VCaP (cell line): ENCODE measurements around the gene NEDD4L.
A peak's percentile ranks its signal among the peaks of the same experiment; 100 is the strongest.

Source experiments
- H3K27ac ChIP-seq: fragments of 450-650 bp; 2 replicates; pipeline ENCODE4 v1.5.1; 2017
- TF ChIP-seq, protein P1 (sequence below): fragments of 450-650 bp; conservative IDR thresholded peaks from 2 replicates; pipeline ENCODE4 v1.5.1; 2017; ENCODE audit warnings: mild to moderate bottlenecking, moderate library complexity

Gene NEDD4L

DNA sequence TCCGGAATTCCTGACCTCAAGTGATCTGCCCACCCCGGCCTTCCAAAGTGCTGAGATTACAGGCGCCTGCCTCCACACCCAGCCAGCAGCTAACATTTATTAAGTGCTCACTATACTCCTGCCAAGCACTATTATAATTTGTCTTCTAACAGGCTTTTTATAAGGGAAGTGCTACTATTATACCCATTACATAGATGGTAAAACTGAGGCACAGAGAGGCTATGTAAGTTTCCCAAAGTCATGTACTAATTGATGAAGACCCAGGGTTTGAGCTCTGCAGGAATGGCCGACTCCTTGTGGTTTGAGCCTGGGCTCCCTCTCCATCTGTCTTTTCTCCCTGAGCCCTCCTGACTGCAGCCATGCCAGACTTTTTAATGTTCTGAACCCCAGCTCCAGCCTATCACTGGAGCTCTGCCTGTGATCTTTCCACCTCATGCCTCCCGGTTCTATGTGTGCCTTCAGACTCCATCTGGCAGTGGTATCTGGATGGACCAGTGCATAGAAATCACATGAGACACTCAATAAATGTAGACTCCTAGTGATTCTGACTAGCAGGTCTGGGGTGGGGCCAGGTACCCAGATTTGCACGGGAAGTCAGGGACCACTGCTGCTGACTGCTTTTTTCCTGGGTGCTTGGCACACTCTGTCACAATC, 197.1 kb downstream of the NEDD4L start:
- H3K27ac ChIP-seq, result peak overlapping the region; percentile 92; the same call in 1 of the 2 replicates

DNA sequence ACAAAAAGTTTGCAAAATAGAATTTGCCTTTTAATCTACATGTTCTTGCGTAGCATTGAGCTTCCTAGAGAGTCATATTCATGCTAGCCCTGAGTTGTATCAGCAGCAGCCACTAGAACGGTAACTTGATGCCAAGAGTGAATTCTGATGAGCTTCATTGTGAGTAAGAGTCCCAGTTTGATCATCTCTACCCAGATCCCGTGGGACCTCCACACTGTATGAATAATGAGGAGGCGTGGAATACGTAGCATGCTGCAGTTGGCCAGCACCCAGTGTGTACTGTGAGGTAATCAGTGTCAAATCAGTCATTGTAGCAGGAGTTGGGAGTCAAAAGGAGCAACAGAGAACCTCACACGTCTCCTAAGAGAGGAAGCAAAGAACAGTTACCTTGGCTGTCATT, 197.9 kb downstream of the NEDD4L start:
- H3K27ac ChIP-seq, result peak overlapping the region; percentile 92
- TF ChIP-seq, protein P1, sequence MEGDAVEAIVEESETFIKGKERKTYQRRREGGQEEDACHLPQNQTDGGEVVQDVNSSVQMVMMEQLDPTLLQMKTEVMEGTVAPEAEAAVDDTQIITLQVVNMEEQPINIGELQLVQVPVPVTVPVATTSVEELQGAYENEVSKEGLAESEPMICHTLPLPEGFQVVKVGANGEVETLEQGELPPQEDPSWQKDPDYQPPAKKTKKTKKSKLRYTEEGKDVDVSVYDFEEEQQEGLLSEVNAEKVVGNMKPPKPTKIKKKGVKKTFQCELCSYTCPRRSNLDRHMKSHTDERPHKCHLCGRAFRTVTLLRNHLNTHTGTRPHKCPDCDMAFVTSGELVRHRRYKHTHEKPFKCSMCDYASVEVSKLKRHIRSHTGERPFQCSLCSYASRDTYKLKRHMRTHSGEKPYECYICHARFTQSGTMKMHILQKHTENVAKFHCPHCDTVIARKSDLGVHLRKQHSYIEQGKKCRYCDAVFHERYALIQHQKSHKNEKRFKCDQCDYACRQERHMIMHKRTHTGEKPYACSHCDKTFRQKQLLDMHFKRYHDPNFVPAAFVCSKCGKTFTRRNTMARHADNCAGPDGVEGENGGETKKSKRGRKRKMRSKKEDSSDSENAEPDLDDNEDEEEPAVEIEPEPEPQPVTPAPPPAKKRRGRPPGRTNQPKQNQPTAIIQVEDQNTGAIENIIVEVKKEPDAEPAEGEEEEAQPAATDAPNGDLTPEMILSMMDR, result no peak

More for the DNA sequence above, 197.1 kb downstream of the NEDD4L start:
- TF ChIP-seq, protein P1, result no peak

DNA sequence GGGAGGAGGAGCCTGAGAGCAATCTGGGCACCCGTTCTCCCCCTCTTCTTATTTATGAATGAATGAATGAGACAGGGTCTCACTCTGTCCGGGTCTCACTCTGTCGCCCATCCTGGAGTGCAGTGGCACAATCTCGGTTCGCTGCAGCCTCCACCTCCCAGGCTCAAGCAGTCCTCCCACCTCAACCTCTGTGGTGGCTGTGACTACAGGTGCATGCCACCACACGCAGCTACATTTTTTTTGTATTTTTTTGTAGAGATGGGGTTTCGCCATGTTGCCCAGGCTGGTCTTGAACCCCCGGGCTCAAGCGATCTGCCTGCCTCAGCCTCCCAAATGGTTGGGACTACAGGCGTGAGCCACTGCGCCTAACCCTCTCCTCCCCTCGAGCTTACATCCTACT, 198.4 kb downstream of the NEDD4L start:
- TF ChIP-seq, protein P1, result no peak
- peak overlapping the region; percentile 92 for H3K27ac ChIP-seq

DNA sequence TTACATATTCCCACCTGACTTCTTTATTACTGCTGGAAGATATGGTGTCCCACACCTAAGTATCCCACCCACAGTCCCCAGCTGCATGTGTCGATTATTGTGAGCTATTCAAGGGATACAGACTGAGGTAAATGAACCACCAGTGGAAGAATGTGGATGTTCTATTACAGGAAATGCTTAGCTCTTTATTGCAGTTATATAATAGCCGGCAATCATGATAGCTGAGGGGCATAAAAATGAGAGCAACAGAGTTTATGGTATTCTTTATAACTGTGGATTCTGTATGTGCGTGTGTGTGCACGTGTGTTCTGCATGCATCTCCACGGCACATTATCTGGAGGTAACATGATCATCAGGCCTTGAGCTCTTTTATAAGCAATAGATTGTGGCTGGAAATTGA, 198.9 kb downstream of the NEDD4L start:
- TF ChIP-seq, protein P1, result no peak

DNA sequence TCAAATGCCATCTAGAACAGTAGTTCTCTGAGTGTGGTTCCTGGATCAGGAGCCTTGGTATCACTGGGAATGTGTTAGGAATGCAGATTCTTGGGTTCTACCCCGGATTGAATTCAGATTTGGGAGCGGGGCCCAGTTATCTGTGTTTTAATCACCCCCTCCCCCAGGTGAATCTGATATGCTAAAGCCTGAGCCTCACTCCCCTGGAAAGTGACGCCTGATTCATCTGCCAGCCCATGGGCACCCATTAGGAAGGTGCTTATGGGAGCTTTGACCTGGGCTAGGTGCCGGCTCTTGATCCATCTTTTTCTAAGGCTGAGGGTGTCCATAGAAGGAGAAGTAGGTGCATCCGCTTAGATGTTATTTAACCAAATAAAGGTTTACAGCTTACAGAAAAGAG, 199.4 kb downstream of the NEDD4L start:
- H3K27ac ChIP-seq, result peak overlapping the region; percentile 92
- TF ChIP-seq, protein P1, result no peak

More for the DNA sequence above, 198.9 kb downstream of the NEDD4L start:
- peak overlapping the region; percentile 92 for H3K27ac ChIP-seq

DNA sequence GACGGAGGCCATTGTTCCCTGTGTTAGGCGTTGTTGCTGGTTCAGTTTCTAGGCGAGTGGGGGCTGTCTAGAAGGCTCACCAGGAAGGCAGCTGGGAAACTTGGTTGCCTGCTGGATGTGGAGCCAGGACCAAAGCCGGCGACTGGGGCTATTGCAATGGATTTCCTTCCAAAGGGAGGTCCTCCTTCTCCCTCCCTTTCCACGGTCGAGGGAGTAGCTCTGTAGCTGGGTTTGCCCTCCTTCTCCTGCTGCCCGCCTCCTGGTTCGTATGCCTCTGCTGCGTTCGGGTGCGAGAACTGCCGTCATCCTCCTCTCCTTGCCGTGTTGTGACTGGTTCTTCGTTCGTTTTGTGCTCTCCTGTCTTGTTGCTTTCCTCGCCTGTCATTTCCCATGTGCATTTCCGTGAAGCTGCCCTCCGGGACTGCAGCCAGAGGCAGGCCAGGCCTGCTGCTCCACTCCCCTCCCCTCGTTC, 203.4 kb downstream of the NEDD4L start:
- H3K27ac ChIP-seq, result peak overlapping the region; percentile 72

DNA sequence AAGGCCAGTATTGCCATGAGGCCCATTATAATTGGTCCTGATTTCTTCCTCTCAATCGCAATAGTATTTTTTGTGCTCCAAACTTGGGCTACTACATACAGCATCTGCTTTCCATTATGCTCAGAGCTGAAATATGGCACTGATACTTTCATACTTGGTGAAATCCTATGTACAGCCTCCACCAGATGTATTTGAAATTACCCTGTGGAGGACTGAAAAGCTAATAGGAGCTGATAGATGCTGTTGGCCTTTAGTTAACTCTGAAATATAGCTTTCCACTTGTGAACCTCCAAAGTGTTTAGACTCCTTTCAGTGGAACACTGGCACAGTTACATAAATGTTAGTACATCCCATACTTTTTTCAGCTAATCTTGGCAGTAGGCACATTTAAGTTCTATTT, 205.7 kb downstream of the NEDD4L start:
- H3K27ac ChIP-seq, result no peak overlapping the region
- TF ChIP-seq, protein P1, result no peak

More for the DNA sequence above, 203.4 kb downstream of the NEDD4L start:
- TF ChIP-seq, protein P1, result no peak
